Endothelial cell (in vitro differentiated cells): ENCODE measurements around the gene THAP5. TPM values are rescaled to one million over a fixed set of nuclear protein-coding genes. Genes with fewer than 3 reads are reported as not detected.

Experiments used
- DNase-seq: peaks from one replicate; pipeline ENCODE4 v3.0.0; 2021; ENCODE audit warnings: low spot score
- H3K27ac Mint-ChIP-seq: one replicate; pipeline ENCODE4 v1.8.0; 2021; ENCODE audit warnings: mixed read lengths, inconsistent platforms; ENCODE audit not compliant: unreplicated experiment
- H3K27me3 Mint-ChIP-seq: one replicate; pipeline ENCODE4 v1.8.0; 2021; ENCODE audit warnings: mild to moderate bottlenecking, moderate library complexity, mixed read lengths, inconsistent platforms; ENCODE audit not compliant: unreplicated experiment
- H3K36me3 Mint-ChIP-seq: one replicate; pipeline ENCODE4 v1.8.0; 2021; ENCODE audit warnings: mild to moderate bottlenecking, low read depth, mixed read lengths, inconsistent platforms; ENCODE audit not compliant: unreplicated experiment
- H3K4me1 Mint-ChIP-seq: one replicate; pipeline ENCODE4 v1.8.0; 2021; ENCODE audit warnings: mild to moderate bottlenecking, mixed read lengths, inconsistent platforms; ENCODE audit not compliant: unreplicated experiment
- H3K4me3 Mint-ChIP-seq: one replicate; pipeline ENCODE4 v1.8.0; 2021; ENCODE audit warnings: mild to moderate bottlenecking, mixed read lengths, inconsistent platforms; ENCODE audit not compliant: unreplicated experiment
- H3K9me3 Mint-ChIP-seq: one replicate; pipeline ENCODE4 v1.8.0; 2021; ENCODE audit warnings: mixed read lengths, inconsistent platforms; ENCODE audit not compliant: unreplicated experiment
- total RNA-seq: library from RNA; stranded (reverse); fragmentation: NEBNext Ultra II Directional; extraction: Animal tissue kit (Norgen Biotek cat#: 25700); gene quantifications from one replicate; pipeline ENCODE4 v1.2.1, GENCODE V29; 2021; ENCODE audit not compliant: unreplicated experiment
- TF ChIP-seq, protein P1 (sequence below): fragments of 200-600 bp; sonication (generic); IDR thresholded peaks from one replicate; pipeline ENCODE4 v1.5.0; 2021; ENCODE audit warnings: antibody characterized with exemption; ENCODE audit not compliant: unreplicated experiment

THAP5 gene
- total RNA-seq, 1 donor from 2014 or later, result 16.4 TPM

DNA sequence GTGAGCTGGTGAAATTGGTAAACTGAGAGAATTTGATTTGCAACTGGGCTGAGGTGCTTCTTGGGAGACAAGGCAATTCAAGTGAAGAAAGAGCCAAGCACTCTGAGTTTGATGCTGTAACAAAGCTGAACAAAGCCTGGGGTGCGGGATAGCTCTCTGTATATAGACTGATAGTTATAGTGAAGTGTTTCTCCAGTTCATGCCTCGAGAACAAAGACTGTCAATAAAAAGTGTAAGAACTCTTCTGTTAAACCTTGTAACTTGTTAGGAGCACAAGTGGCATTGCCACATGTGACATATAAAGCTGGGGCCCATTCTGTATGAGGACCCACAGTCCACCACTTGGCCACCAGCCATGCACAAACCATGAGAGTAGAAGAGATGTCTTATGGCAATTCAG, 32.3 kb downstream of the THAP5 start:
- Mint-ChIP-seq H3K4me1 (no peaks in the 10 kb centered on the region), H3K27ac (no peak overlapping the region), H3K9me3 (no peaks in the 10 kb centered on the region), H3K27me3 (no peaks in the 10 kb centered on the region), H3K4me3 (no peak overlapping the region), H3K36me3 (no peaks in the 10 kb centered on the region)
- DNase-seq, result no peak
- TF ChIP-seq, protein P1, sequence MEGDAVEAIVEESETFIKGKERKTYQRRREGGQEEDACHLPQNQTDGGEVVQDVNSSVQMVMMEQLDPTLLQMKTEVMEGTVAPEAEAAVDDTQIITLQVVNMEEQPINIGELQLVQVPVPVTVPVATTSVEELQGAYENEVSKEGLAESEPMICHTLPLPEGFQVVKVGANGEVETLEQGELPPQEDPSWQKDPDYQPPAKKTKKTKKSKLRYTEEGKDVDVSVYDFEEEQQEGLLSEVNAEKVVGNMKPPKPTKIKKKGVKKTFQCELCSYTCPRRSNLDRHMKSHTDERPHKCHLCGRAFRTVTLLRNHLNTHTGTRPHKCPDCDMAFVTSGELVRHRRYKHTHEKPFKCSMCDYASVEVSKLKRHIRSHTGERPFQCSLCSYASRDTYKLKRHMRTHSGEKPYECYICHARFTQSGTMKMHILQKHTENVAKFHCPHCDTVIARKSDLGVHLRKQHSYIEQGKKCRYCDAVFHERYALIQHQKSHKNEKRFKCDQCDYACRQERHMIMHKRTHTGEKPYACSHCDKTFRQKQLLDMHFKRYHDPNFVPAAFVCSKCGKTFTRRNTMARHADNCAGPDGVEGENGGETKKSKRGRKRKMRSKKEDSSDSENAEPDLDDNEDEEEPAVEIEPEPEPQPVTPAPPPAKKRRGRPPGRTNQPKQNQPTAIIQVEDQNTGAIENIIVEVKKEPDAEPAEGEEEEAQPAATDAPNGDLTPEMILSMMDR, result no peak

DNA sequence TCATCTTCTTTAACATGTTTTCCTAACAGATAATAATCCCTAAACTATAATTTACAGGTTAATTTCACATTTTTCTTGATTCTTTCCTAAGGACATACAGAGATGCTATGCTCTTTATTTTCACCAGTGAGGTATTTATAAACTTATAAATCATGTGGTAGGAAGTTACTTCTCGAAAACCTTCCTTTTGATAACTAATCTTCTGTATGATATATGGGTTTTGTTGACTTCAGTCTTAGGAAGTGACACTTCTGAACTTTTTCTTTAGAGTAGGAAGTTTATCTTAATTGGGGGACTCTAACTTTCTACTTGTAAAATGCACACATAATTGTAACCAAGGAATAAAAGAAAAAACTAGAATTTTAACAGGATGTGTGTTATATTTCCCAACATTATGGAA, 33.8 kb downstream of the THAP5 start:
- no peak overlapping the region for H3K4me3 Mint-ChIP-seq
- no peaks in the 10 kb centered on the region for H3K9me3 Mint-ChIP-seq
- TF ChIP-seq, protein P1, result no peak
- DNase-seq, result no peak
- H3K4me1 Mint-ChIP-seq, result no peaks in the 10 kb centered on the region
- peak overlapping the region; percentile 4 for H3K27ac Mint-ChIP-seq
- H3K27me3 Mint-ChIP-seq, result no peaks in the 10 kb centered on the region
- no peaks in the 10 kb centered on the region for H3K36me3 Mint-ChIP-seq

DNA sequence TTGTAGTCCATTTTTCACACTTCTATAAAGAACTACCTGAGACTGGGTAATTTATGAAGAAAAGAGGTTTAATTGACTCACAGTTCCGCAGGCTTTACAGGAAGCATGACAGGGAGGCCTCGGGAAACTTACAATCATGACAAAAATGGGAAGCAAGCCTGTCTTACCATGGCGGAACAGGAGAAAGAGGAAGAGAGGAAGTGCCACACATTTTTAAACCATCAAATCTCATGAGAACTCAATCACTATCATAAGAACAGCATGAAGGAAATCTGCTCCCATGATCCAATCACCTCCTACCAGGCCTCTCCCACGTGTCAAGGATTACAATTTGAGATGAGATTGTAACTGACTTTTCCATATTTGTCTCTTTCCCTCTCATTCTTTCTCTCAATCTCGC, 34.2 kb downstream of the THAP5 start:
- TF ChIP-seq, protein P1, result no peak
- no peak for DNase-seq
- H3K27me3 Mint-ChIP-seq, result no peaks in the 10 kb centered on the region
- no peak overlapping the region for H3K4me3 Mint-ChIP-seq
- H3K36me3 Mint-ChIP-seq, result no peaks in the 10 kb centered on the region
- no peaks in the 10 kb centered on the region for H3K4me1 Mint-ChIP-seq
- no peak overlapping the region for H3K27ac Mint-ChIP-seq
- no peaks in the 10 kb centered on the region for H3K9me3 Mint-ChIP-seq

DNA sequence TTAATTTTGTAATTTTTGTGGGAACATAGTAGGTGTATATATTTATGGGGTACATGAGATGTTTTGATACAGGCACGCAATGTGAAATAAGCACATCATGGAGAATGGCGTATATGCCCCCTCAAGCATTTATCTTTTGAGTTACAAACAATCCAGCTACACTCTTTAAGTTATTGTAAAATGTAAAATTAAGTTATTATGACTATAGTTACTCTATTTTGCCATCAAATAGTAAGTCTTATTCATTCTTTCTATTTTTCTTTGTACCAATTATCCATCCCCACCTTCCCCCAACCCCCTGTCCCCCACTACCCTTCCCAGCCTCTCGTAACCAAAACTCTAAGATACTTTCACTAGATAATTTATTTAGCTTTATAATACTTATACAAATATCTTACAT, 35.8 kb downstream of the THAP5 start:
- Mint-ChIP-seq H3K9me3 (no peaks in the 10 kb centered on the region), H3K36me3 (no peaks in the 10 kb centered on the region), H3K27ac (no peak overlapping the region), H3K4me1 (peaks cover 5% of the 10 kb centered on the region), H3K4me3 (no peak overlapping the region), H3K27me3 (no peaks in the 10 kb centered on the region)
- no peak for DNase-seq
- TF ChIP-seq, protein P1, result no peak

DNA sequence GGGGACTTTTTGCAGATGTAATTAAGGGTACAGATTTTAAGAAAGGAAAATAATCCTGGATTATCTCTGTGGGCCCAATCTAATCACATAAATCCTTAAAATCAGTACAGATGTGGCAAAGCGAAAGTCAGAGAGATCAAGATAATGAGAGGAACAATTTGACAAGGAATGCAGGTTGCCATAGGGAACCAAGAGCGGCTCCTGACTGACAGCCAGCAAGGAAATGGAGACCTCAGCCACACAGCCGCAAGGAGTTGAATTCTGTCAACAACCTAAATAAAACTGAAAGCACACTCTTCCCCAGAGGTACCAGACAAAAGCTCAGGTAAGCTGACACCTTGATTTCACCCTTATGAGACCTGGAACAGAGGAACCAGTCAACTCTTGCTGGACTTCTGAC, 40.2 kb downstream of the THAP5 start:
- H3K27ac Mint-ChIP-seq, result no peak overlapping the region
- no peaks in the 10 kb centered on the region for H3K9me3 Mint-ChIP-seq
- H3K27me3 Mint-ChIP-seq, result peaks cover 8% of the 10 kb centered on the region
- TF ChIP-seq, protein P1, result no peak
- peaks cover 24% of the 10 kb centered on the region for H3K4me1 Mint-ChIP-seq
- no peak overlapping the region for H3K4me3 Mint-ChIP-seq
- H3K36me3 Mint-ChIP-seq, result peaks cover 4% of the 10 kb centered on the region
- DNase-seq, result no peak
